Ascending aorta (tissue), 2 donors: ENCODE measurements around the gene TRMT61B. TPM values are rescaled to one million over a fixed set of nuclear protein-coding genes. Genes with fewer than 3 reads are reported as not detected.

Experiments used
- DNase-seq, 2 donors: peaks; one replicate each; pipeline ENCODE4 v3.0.0-alpha.2; 2019; ENCODE audit warnings: low spot score in 2 of 2
- H3K27ac ChIP-seq, 2 donors: fragments of 200-600 bp; sonication (generic); one replicate each; pipeline ENCODE4 v1.5.1; 2016 to 2017; ENCODE audit warnings: mild to moderate bottlenecking in 1 of 2
- H3K27me3 ChIP-seq: fragments of 200-600 bp; sonication (generic); one replicate; pipeline ENCODE4 v1.5.1; 2017
- H3K36me3 ChIP-seq, 2 donors: fragments of 200-600 bp; sonication (generic); one replicate each; pipeline ENCODE4 v1.5.1; 2016
- H3K4me1 ChIP-seq, 2 donors: fragments of 200-600 bp; sonication (generic); one replicate each; pipeline ENCODE4 v1.5.1; 2016 to 2017; ENCODE audit warnings: mild to moderate bottlenecking in 1 of 2
- H3K4me3 ChIP-seq, 2 donors: fragments of 200-600 bp; sonication (generic); one replicate each; pipeline ENCODE4 v1.5.1; 2016 to 2017; ENCODE audit warnings: mild to moderate bottlenecking in 1 of 2
- H3K9me3 ChIP-seq, 2 donors: fragments of 200-600 bp; sonication (generic); one replicate each; pipeline ENCODE4 v1.5.1; 2016
- intact Hi-C: fragments of 100-400 bp; cut with DNase I; formaldehyde crosslinking; loops from one replicate; pipeline ENCODE4 v1.15.1; 2023
- total RNA-seq: library from RNA; depleted of rRNA; stranded (reverse); fragments of >200 nt; gene quantifications from one replicate; pipeline ENCODE4 v1.1.0, GENCODE V29; 2016
- TF ChIP-seq, protein P1 (sequence below), 3 experiments: fragments of 200-600 bp in 2 of 3; fragments of 450-650 bp in 1 of 3; sonication (generic) in 2 of 3; IDR thresholded peaks; one replicate each; pipeline ENCODE4 v1.5.1; 2016 to 2019; ENCODE audit warnings: antibody characterized with exemption in 3 of 3, mild to moderate bottlenecking in 1 of 3, moderate library complexity in 1 of 3

TRMT61B gene
- total RNA-seq, 1 donor from 2014 or later, result not detected

DNA sequence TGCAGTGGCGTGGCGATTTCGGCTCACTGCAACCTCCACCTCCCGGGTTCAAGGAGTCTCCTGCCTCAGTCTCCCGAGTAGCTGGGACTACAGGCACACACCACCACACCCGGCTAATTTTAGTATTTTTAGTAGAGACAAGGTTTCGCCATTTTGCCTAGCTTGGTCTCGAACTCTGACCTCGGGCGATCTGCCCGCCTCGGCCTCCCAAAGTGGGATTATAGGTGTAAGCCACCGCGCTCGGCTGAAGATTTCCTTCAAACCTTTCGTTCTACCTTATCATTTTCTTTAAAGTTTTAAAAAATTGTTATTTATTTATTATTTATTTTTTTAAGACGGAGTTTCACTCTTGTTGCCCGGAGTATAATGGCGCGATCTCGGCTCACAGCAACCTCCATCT is 23.4 kb upstream of the TRMT61B start:
- H3K27me3 ChIP-seq, result no peaks in the 10 kb centered on the region
- no peaks in the 10 kb centered on the region for H3K9me3 ChIP-seq
- no peak overlapping the region for H3K4me3 ChIP-seq
- no peak overlapping the region for H3K27ac ChIP-seq
- no peak for DNase-seq
- H3K36me3 ChIP-seq, result no peaks in the 10 kb centered on the region
- peaks cover 0 to 8% of the 10 kb centered on the region in 2 donors for H3K4me1 ChIP-seq
- TF ChIP-seq, protein P1, sequence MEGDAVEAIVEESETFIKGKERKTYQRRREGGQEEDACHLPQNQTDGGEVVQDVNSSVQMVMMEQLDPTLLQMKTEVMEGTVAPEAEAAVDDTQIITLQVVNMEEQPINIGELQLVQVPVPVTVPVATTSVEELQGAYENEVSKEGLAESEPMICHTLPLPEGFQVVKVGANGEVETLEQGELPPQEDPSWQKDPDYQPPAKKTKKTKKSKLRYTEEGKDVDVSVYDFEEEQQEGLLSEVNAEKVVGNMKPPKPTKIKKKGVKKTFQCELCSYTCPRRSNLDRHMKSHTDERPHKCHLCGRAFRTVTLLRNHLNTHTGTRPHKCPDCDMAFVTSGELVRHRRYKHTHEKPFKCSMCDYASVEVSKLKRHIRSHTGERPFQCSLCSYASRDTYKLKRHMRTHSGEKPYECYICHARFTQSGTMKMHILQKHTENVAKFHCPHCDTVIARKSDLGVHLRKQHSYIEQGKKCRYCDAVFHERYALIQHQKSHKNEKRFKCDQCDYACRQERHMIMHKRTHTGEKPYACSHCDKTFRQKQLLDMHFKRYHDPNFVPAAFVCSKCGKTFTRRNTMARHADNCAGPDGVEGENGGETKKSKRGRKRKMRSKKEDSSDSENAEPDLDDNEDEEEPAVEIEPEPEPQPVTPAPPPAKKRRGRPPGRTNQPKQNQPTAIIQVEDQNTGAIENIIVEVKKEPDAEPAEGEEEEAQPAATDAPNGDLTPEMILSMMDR (IDR thresholded peaks at IDR 0.05), result no peak
- intact Hi-C loops, result no loop called here

DNA sequence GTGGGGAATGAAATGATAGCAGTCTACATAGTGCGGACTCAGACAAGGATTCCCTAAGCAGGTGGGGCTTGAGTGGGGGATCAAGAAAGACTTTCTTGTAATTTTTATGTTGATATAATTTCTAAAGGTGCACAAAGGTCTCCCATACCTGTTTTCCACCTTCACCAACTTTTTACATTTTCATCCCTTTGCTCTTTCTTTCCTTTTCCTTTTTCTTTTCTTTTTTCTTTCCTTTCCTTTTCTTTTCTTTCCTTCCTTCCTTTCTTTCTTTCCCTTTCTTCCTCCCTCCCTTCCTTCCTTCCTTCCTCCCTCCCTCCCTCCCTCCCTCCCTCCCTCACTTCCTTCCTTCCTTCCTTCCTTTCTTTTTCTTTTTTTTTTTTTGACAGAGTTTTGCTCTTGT is 10.1 kb upstream of the TRMT61B start:
- Histone ChIP-seq H3K9me3 (no peaks in the 10 kb centered on the region), H3K27ac (no peak overlapping the region), H3K36me3 (no peaks in the 10 kb centered on the region), H3K4me1 (no peaks in the 10 kb centered on the region), H3K4me3 (no peak overlapping the region), H3K27me3 (no peaks in the 10 kb centered on the region)
- TF ChIP-seq, protein P1 (IDR thresholded peaks at IDR 0.05), result no peak
- no peak for DNase-seq
- intact Hi-C loops, result no loop called here

DNA sequence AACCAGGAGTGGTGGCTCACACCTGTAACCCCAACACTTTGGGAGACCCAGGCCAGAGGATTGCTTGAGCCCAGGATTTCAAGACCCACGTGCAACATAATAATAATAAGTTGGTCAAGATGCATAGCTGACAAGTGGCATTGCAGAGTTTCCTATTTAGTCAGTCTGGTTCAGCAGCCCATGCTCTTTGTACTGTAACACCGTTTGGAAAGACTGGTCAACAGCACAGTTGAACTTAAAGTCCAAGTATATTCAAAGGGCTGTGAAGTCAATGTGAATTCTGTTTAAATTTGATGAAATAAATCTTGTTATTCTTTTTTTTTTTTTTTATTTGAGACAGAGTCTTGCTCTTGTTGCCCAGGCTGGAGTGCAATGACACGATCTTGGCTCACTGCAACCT is 1.5 kb upstream of the TRMT61B start:
- Histone ChIP-seq H3K27me3 (no peaks in the 10 kb centered on the region), H3K36me3 (no peaks in the 10 kb centered on the region), H3K9me3 (no peaks in the 10 kb centered on the region), H3K27ac (no peak overlapping the region), H3K4me3 (no peak overlapping the region), H3K4me1 (peaks cover 0 to 11% of the 10 kb centered on the region in 2 donors)
- no peak for DNase-seq
- TF ChIP-seq, protein P1 (IDR thresholded peaks at IDR 0.05), result no peak
- intact Hi-C loops, result no loop called here

DNA sequence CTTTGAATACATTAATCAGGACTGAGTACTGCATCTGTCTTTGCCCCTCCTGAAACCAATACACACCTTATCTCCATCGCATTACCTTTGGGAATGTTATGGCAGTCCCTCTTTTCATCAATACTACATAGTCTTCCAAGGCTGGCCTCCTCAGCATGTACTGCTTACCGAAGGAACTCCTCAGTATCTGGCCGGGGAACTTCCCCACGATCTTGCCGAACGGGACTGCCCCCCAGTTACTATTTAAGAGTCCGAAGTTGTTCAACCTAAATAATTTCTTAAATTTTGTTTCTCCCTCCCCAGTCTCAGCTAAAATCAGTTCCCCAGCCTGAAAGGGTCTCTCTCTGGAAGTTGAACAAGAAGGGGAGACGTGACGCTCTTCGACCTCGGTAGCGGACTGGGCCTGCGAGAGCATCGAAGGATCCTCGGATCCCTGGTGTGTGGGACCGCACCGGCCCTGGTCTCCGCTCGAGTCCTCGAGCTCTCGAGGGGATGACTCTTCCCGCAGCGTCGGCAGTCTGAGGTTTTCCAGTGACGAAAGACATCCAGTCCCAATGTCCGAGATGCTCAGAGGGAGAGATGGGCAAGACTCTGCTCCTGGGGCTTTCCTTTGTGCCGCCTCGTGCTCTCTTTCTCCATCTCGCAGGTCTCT is 489 bp downstream of the TRMT61B start:
- peak overlapping the region; percentile 62 to 77 for H3K27ac ChIP-seq
- peaks cover 0 to 11% of the 10 kb centered on the region in 2 donors for H3K4me1 ChIP-seq
- H3K4me3 ChIP-seq, result peak overlapping the region; percentile 85 to 89
- no peaks in the 10 kb centered on the region for H3K27me3 ChIP-seq
- TF ChIP-seq, protein P1 (IDR thresholded peaks at IDR 0.05), result no peak
- H3K36me3 ChIP-seq, result no peaks in the 10 kb centered on the region
- intact Hi-C loops, result loop anchor here (1.0 kb wide), 1 partner anchor 25 kb away; the partner anchor contains the start of gene WDR43
- no peaks in the 10 kb centered on the region for H3K9me3 ChIP-seq
- no peak for DNase-seq

DNA sequence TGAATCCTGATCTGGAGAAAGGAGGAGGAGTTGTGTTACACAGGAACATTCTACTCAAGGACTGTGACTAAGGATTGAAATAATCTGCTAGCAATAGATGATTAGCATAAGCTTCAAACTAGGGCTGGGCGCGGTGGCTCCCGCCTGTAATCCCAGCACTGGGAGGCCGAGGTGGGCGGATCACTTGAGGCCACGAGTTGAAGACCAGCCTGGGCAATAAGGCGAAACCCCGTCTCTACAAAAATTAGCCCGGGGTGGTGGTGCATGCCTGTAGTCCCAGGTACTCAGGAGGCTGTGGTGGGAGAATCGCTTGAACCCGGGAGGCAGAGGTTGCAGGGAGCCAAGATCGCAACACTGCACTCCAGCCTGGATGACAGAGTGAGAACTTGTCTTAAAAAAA is 1.5 kb downstream of the TRMT61B start:
- TF ChIP-seq, protein P1 (IDR thresholded peaks at IDR 0.05), result no peak
- H3K9me3 ChIP-seq, result no peaks in the 10 kb centered on the region
- intact Hi-C loops, result no loop called here
- peaks cover 0 to 11% of the 10 kb centered on the region in 2 donors for H3K4me1 ChIP-seq
- no peak overlapping the region for H3K27ac ChIP-seq
- H3K27me3 ChIP-seq, result no peaks in the 10 kb centered on the region
- H3K36me3 ChIP-seq, result no peaks in the 10 kb centered on the region
- DNase-seq, result no peak
- peak overlapping the region; percentile 85 to 89 for H3K4me3 ChIP-seq
